DND-41 (cell line): ENCODE results near the gene TLNRD1.

Experiments
- EZH2 ChIP-seq: IDR thresholded peaks from 3 replicates; pipeline ENCODE4 v1.6.1; 2012; ENCODE audit warnings: borderline replicate concordance, low read depth, mild to moderate bottlenecking, moderate library complexity, low read length, inconsistent platforms; ENCODE audit not compliant: severe bottlenecking
- TF ChIP-seq, protein P1 (sequence below): IDR thresholded peaks from 2 replicates; pipeline ENCODE4 v1.5.1; 2012; ENCODE audit warnings: borderline replicate concordance, low read length, moderate library complexity, mild to moderate bottlenecking; ENCODE audit not compliant: poor library complexity, severe bottlenecking; ENCODE audit errors: extremely low read depth

DNA sequence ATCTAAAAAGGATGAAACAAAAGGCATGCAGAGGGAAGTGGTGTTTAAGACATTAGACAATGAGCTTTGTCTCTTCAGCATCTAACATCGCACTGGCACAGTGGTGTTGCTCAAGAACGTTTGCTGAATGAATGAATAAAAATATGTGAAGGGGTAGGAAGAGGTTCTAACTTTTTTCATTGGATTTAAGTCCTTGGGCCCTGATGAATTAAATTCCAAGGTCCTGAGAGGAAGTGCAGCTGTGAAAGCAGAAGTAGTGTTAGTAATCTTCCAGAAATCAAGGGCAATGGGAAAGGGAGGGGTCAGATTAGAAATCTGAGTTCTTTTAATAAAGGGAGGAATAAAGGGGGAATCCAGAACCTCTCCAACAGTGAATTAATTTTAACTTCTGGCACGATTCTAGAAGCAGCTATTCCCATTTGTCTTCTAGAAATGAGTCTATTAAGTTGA lies 29.6 kb downstream of the TLNRD1 start:
- TF ChIP-seq, protein P1, sequence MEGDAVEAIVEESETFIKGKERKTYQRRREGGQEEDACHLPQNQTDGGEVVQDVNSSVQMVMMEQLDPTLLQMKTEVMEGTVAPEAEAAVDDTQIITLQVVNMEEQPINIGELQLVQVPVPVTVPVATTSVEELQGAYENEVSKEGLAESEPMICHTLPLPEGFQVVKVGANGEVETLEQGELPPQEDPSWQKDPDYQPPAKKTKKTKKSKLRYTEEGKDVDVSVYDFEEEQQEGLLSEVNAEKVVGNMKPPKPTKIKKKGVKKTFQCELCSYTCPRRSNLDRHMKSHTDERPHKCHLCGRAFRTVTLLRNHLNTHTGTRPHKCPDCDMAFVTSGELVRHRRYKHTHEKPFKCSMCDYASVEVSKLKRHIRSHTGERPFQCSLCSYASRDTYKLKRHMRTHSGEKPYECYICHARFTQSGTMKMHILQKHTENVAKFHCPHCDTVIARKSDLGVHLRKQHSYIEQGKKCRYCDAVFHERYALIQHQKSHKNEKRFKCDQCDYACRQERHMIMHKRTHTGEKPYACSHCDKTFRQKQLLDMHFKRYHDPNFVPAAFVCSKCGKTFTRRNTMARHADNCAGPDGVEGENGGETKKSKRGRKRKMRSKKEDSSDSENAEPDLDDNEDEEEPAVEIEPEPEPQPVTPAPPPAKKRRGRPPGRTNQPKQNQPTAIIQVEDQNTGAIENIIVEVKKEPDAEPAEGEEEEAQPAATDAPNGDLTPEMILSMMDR: no peak
- no peak for TF ChIP-seq EZH2
